T-helper 2 cell treated with Interferon-gamma antibody and Interleukin-4, amounts not matched to agents 5 μg/mL and 100 μg/mL, for 36 hours (primary cell): ENCODE results near the gene SMCO2.
A peak's percentile ranks its signal among the peaks of the same experiment; 100 is the strongest.

Experiments
- DNase-seq: peaks from one replicate; pipeline ENCODE4 v3.0.0; 2021; ENCODE audit warnings: low spot score
- H3K27ac Mint-ChIP-seq: one replicate; pipeline ENCODE4 v1.8.0; 2021; ENCODE audit warnings: mild to moderate bottlenecking, mixed read lengths
- H3K27me3 Mint-ChIP-seq: one replicate; pipeline ENCODE4 v1.8.0; 2021; ENCODE audit warnings: low read depth, mixed read lengths
- H3K36me3 Mint-ChIP-seq: one replicate; pipeline ENCODE4 v1.8.0; 2021; ENCODE audit warnings: low read depth, mixed read lengths
- H3K4me1 Mint-ChIP-seq: one replicate; pipeline ENCODE4 v1.8.0; 2021; ENCODE audit warnings: low read depth, mixed read lengths
- H3K4me3 Mint-ChIP-seq: one replicate; pipeline ENCODE4 v1.8.0; 2022; ENCODE audit warnings: mild to moderate bottlenecking, moderate library complexity, mixed read lengths
- H3K9me3 Mint-ChIP-seq: one replicate; pipeline ENCODE4 v1.8.0; 2021; ENCODE audit warnings: mixed read lengths

Gene SMCO2

DNA sequence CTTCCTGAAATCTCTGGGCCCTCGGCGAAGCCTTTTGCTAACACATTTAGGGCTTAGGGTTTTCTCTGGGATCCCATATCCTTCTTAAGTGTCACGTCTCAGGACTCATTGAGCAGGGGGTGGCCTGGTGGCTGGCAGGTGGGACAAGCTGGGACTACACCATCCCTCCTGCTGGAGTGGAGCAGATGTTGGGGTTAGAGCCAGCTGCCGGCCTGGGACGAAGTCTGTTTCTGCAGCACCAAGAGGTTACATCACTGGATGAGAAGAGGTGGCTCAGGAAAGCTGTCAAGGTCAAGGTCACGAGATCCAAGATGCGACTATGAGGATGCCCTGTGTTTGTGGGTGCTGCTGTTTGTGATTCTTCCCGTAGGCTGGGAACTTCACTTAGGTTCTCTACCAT lies 16.3 kb downstream of the SMCO2 start:
- Mint-ChIP-seq H3K27me3 (peaks cover 5% of the 10 kb centered on the region), H3K9me3 (peaks cover 4% of the 10 kb centered on the region), H3K4me1 (peaks cover 43% of the 10 kb centered on the region), H3K4me3 (no peak overlapping the region), H3K36me3 (peaks cover 5% of the 10 kb centered on the region), H3K27ac (no peak overlapping the region)
- no peak for DNase-seq

DNA sequence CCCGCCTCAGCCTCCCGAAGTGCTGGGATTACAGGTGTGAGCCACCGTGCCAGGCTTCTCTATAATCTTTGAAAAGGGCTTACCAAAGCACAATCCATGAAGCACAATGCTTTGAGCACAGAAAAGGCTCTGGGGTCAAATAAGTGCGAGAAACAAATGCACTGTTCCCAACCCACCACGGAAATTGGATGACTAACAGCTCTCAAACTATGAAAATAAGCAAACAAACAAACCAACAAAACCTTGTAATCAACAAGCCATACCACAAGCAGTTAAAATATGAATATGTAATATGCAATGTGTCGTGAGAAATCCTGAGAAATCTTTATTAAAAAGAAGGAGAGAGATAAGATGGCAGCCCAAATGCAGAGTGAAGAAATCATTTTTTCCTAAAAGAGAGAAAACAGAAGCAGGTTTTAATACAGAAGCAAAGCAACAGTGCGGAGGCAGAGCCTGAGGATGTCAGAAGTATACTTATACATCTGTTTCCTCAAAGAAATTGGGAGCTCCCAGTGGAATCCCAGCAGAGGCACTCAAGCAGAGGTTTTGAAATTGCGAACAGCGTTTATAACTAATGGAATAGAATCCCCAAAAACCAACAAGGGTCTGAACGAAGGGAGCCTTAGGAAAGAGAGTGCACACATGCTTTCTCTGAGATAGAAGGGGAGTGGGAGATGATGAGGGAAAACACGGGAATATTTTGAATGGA lies 17.1 kb downstream of the SMCO2 start:
- peak; percentile 33 for DNase-seq
- Mint-ChIP-seq H3K36me3 (peaks cover 5% of the 10 kb centered on the region), H3K4me3 (no peak overlapping the region), H3K27ac (no peak overlapping the region), H3K4me1 (peaks cover 46% of the 10 kb centered on the region), H3K27me3 (peaks cover 5% of the 10 kb centered on the region), H3K9me3 (peaks cover 4% of the 10 kb centered on the region)

DNA sequence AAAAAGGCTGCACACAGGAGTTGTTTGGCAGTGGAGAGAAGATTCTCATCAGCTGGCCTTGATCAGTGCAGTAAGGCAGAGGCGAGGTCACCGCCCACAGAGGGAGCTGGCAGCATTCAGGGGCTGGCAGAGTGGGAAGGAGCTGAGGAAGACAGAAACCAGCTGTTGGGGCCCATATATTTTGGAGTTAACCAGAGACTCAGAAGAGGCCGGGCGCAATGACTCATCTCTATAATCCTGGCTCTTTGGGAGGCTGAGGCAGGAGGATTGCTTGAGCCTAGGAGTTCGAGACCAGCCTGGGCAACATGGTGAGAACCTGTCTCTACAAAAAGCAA lies 17.7 kb downstream of the SMCO2 start:
- Mint-ChIP-seq H3K9me3 (peaks cover 4% of the 10 kb centered on the region), H3K27me3 (peaks cover 5% of the 10 kb centered on the region), H3K4me1 (peaks cover 47% of the 10 kb centered on the region), H3K36me3 (peaks cover 5% of the 10 kb centered on the region), H3K27ac (no peak overlapping the region), H3K4me3 (no peak overlapping the region)
- DNase-seq, result peak; percentile 60

DNA sequence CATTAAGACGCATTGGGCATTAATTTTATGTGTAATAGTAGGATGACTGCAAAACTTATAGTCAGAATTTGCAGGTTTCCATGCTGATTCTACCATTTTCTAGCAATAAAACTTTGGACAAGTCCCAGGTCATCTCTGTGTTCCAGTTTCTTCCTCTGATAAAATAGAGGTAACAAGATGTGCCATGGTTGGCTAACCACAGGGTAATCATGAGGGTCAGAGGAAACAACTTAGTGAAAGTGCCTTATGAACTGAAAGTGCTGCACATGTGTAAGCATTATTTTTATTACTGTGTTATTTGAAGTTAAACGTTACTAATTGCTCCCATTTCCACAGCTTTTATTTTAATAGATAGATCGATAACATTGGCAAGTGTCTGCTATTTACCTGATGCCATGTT lies 21.1 kb downstream of the SMCO2 start:
- no peak for DNase-seq
- Mint-ChIP-seq H3K27me3 (peaks cover 10% of the 10 kb centered on the region), H3K4me3 (no peak overlapping the region), H3K4me1 (peaks cover 36% of the 10 kb centered on the region), H3K9me3 (peaks cover 4% of the 10 kb centered on the region), H3K36me3 (peaks cover 7% of the 10 kb centered on the region), H3K27ac (no peak overlapping the region)

DNA sequence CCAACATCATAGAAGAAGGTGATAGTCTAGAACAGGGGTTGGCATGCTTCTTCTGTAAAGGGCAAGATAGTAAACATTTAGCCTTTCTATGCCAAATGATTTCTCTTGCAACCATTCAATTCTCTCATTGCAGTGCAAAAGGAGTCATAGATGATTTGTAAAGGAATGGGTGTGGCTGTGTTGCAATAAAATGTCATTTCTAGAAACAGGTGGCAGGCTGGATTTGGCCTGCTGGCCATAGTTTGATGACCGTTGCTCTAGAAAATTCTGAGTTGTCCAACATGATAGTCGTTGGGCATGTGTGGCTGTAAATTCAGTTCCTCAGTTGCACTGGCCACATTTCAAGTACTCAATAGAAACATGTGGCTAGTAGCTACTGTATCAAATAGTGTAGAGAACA lies 21.7 kb downstream of the SMCO2 start:
- Mint-ChIP-seq H3K27ac (no peak overlapping the region), H3K4me1 (peaks cover 35% of the 10 kb centered on the region), H3K9me3 (peaks cover 4% of the 10 kb centered on the region), H3K27me3 (peaks cover 10% of the 10 kb centered on the region), H3K36me3 (peaks cover 7% of the 10 kb centered on the region), H3K4me3 (no peak overlapping the region)
- DNase-seq, result no peak

DNA sequence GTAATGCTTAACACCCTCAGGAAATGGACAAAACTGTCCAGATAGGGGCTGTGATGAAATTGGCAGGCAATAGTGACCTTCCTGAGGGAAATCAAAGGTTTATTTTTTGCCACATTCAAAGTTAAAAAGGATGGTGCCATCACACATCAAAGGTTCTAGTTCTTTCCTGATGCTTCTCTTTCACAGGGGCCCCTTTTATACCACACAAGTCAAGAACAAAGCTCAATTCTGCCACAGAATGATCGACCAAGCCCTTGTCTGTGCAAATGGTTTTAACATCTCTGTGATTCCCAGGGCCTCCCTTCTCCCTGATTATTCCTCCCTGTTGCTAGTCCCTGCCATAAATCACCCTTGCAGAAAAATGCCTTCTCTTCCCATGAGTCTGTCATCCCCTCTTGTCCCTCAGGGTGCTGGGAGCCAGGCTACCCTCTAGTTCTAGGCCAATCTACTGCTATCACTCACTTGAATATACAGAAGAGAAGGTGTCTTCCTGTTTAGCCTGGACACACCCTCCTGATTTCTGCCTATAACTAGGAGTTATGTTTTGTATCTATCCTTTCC lies 22.7 kb downstream of the SMCO2 start:
- Mint-ChIP-seq H3K9me3 (peaks cover 3% of the 10 kb centered on the region), H3K27me3 (peaks cover 12% of the 10 kb centered on the region), H3K4me3 (no peak overlapping the region), H3K4me1 (peaks cover 37% of the 10 kb centered on the region), H3K36me3 (peaks cover 5% of the 10 kb centered on the region), H3K27ac (no peak overlapping the region)
- DNase-seq, result no peak

DNA sequence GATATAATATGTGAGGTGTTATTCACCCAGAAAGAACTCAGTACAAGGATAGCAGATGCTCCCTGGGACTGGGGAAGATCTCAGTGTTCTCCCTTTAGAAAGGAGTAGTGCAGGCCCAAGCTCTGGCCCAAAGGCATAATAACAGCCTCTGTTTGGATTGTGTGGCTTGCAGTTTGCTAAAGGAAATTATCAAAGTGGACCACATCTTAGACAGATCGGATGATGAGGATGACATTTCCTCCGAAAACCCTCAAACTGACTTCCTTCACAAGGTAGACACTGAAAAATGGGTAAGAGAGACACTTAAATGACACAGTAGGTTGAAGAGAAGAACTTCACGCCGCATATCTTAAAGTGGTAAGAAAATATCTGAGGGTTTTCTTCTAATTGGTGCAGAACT lies 26.1 kb downstream of the SMCO2 start:
- Mint-ChIP-seq H3K27me3 (peaks cover 11% of the 10 kb centered on the region), H3K27ac (no peak overlapping the region), H3K9me3 (peaks cover 32% of the 10 kb centered on the region), H3K36me3 (peaks cover 19% of the 10 kb centered on the region), H3K4me1 (peaks cover 31% of the 10 kb centered on the region), H3K4me3 (peak overlapping the region; percentile 18)
- DNase-seq, result no peak

DNA sequence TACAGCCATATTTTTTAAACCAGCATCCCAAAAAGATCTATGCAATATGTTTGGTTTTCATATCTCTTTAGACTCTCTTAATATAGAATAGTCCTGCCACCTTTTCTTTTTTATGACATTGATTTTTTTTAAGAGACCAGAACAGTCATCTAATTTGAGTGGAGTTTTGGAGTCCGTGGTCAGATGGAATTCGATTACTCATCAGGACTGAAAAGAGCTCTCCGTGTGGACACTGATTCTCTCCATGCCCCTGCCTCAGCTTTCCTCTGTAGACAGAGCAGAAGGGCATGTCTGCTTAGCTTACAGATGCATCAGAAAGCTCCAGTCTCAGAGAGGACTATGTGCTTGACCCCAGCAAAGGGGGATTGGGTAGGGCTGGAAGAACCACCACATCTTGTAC lies 27.8 kb downstream of the SMCO2 start:
- Mint-ChIP-seq H3K27ac (no peak overlapping the region), H3K4me3 (no peak overlapping the region), H3K4me1 (peaks cover 22% of the 10 kb centered on the region), H3K36me3 (peaks cover 24% of the 10 kb centered on the region), H3K27me3 (peaks cover 10% of the 10 kb centered on the region), H3K9me3 (peaks cover 41% of the 10 kb centered on the region)
- DNase-seq, result no peak

DNA sequence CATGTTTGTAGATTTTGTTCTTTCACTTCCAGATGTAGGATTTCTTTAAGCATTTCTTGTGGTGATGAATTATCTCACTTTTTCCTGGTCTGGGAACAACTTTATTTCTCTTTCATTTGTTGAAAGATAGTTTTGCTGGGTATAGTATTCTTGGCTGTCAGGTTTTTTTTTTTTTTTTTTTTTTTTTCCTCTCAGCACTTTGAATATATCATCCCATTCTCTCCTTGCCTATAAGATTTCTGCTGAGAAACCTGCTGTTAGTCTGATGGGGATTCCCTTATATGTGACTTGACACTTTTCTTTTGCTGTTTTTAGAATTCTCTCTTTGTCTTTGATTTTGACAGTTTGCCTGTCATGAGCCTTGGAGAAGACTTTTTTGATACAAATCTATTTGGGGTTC lies 30.5 kb downstream of the SMCO2 start:
- H3K36me3 Mint-ChIP-seq, result peaks cover 30% of the 10 kb centered on the region
- peaks cover 50% of the 10 kb centered on the region for H3K9me3 Mint-ChIP-seq
- no peak overlapping the region for H3K4me3 Mint-ChIP-seq
- peaks cover 7% of the 10 kb centered on the region for H3K27me3 Mint-ChIP-seq
- no peak for DNase-seq
- H3K27ac Mint-ChIP-seq, result no peak overlapping the region
- H3K4me1 Mint-ChIP-seq, result peaks cover 13% of the 10 kb centered on the region

DNA sequence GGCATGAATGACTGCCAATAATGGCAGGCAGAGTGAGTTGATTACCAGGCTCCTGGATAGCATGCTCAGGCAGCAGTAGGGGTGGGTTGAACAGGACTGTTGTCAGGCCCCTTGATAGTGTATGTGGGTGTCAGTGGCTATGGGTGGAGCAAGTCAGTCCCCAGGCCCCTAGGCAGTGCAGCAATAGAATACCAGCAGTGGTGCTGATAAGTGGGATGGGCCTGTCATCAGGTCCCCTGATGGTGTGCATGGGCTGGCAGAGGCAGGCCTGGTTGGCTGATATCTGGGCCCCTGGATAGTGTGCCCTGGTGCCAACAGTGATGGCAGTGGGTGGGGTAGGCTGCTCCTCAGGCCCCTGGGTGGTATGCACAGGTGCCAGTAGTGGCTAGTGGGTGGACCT lies 32.4 kb downstream of the SMCO2 start:
- Mint-ChIP-seq H3K4me1 (no peaks in the 10 kb centered on the region), H3K4me3 (no peak overlapping the region), H3K9me3 (peaks cover 47% of the 10 kb centered on the region), H3K27ac (no peak overlapping the region), H3K36me3 (peaks cover 28% of the 10 kb centered on the region), H3K27me3 (peaks cover 4% of the 10 kb centered on the region)
- DNase-seq, result no peak

DNA sequence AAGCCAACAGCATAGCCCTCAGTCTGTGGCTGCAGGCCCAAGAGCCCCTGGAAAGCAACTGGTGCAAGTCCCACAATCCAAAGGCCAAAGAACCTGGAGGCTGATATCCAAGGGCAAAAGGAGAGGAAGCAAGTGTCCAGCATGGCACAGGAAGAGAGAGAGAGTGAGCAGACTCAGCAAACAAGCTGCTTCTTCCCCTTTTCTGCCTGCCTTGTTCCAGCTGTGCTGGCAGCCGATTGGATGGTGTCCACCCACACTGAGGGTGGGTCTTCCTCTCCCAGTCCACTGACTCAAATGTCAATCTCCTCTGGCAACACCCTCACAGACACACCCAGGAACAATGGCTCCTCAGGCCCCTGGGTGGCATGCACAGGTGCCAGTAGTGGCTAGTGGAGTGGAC lies 33.5 kb downstream of the SMCO2 start:
- Mint-ChIP-seq H3K27ac (no peak overlapping the region), H3K4me3 (no peak overlapping the region), H3K27me3 (no peaks in the 10 kb centered on the region), H3K4me1 (no peaks in the 10 kb centered on the region), H3K9me3 (peaks cover 43% of the 10 kb centered on the region), H3K36me3 (peaks cover 28% of the 10 kb centered on the region)
- DNase-seq, result no peak

DNA sequence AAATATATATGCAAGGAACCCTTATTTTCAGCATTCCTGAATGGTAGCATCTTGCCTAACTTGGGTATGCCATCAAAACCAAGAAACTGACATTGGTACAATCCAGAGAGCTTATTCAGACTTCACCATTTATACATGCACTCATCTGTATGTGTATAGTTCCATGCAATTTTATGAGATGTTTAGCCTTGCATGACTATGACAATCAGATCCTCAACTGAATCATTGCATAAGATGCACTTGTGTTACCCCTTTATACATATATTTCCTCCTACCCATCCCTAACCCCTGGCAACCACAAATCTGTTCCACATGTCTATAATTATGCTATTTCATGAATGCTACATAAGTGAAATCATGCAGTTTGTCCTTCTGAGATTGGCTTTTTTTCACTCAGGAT lies 40.4 kb downstream of the SMCO2 start:
- H3K9me3 Mint-ChIP-seq, result peaks cover 7% of the 10 kb centered on the region
- H3K27me3 Mint-ChIP-seq, result peaks cover 5% of the 10 kb centered on the region

DNA sequence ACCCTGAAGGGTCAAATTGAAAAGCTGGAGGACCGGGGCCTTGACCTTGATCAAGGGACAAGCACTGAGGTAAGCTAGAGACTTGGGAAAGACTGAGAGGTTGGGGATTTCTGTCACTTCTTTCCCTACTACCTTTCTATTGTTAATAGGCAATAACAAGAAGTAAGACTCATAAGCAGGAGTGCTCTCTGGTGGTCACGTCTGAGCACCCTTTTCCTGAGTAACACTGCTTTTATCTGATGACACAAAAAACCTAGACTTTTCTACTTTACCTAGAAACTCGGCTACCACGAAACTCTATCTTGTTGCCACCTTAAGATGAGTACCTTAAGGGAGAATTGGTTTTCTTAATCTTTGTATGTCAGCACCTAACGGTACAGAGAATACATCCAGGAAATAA lies 41.9 kb downstream of the SMCO2 start:
- Mint-ChIP-seq H3K27ac (no peak overlapping the region), H3K4me1 (no peaks in the 10 kb centered on the region), H3K27me3 (peaks cover 17% of the 10 kb centered on the region), H3K36me3 (peaks cover 2% of the 10 kb centered on the region), H3K4me3 (no peak overlapping the region), H3K9me3 (peaks cover 7% of the 10 kb centered on the region)
- DNase-seq, result no peak

More for the DNA sequence above, 40.4 kb downstream of the SMCO2 start:
- no peaks in the 10 kb centered on the region for H3K4me1 Mint-ChIP-seq
- no peak overlapping the region for H3K4me3 Mint-ChIP-seq
- H3K36me3 Mint-ChIP-seq, result peaks cover 2% of the 10 kb centered on the region
- H3K27ac Mint-ChIP-seq, result no peak overlapping the region
- DNase-seq, result no peak

DNA sequence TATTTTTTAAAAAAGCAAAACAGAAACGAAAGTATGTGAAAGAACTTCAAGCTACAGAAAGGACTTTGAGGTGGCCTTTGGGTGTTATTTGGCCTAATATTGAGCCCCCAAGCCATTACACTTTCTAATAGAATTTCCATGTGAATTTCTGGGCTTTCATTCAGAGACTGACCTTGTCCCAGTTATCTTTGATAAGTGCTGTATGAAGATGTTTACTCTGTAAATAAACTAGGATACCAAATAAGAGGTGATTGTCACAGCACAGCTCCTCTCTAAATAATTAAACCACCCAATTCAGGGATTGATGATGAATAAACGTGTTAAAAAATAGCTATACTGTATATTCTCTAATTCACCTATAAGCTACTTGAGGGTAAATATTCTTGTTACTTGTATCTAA lies 44.7 kb downstream of the SMCO2 start:
- Mint-ChIP-seq H3K4me1 (no peaks in the 10 kb centered on the region), H3K9me3 (peaks cover 7% of the 10 kb centered on the region), H3K4me3 (no peak overlapping the region), H3K27me3 (peaks cover 24% of the 10 kb centered on the region), H3K27ac (no peak overlapping the region), H3K36me3 (peaks cover 2% of the 10 kb centered on the region)
- no peak for DNase-seq
